HG03442 (cell line): ENCODE data around the gene RFK.

Source experiments
- ATAC-seq: cut with Tn5 transposase; IDR thresholded peaks from one replicate; pipeline ENCODE4 v1.9.1; 2021; ENCODE audit warnings: mild to moderate bottlenecking, moderate library complexity; ENCODE audit not compliant: unreplicated experiment

Gene RFK

GRCh38 chr9:76336027-76336426, 58.2 kb downstream of the RFK start:
- ATAC-seq: no peak
